NCI-H2227 treated with DMSO at 0.1 percent for 48 hours (cell line): ENCODE data around the gene ESYT2.
"Not testable (repeated sequence)": the region's sequence is repeated elsewhere in the genome, so short reads cannot be mapped to it uniquely, and the experiment has no call there.

Experiments used
- DNase-seq: peaks from one replicate; lab custom pipeline; 2025; lab: John Stamatoyannopoulos, UW

Gene ESYT2

DNA sequence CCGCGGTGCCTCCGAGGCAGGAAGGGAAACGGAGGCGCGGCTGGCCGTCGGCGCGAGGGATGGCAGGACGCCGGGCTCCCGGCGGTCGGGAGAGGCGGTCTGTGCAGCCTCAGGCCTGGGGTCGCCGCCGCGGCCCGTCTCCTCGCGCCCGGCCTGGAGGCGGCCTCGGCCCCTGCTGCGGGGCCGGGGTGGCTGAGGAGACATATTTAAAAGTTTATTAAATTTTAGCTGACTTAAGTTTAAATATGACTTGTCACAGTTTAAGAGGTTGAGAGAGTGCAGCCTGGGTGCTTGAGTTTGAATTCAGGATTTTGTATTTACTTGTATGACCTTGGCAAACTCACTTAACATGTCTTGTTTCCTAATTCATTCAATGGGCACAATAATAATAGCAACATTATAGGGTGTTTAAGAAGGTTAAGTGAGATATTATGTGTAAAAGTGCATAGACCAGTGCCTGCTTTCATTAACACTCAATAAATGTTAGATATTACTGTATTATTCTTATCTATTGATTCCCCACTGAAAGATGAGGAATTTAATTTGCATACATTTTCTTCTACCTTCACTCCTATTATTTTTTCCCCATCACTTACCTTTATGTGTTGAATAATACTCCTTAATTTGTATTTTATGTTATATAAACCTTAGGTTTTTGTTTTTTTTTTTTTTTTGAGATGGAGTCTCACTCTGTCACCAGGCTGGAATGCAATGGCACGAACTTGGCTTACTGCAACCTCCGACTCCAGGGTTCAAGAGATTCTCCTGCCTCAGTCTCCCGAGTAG is 27.8 kb upstream of the ESYT2 start:
- DNase-seq, result no peak

DNA sequence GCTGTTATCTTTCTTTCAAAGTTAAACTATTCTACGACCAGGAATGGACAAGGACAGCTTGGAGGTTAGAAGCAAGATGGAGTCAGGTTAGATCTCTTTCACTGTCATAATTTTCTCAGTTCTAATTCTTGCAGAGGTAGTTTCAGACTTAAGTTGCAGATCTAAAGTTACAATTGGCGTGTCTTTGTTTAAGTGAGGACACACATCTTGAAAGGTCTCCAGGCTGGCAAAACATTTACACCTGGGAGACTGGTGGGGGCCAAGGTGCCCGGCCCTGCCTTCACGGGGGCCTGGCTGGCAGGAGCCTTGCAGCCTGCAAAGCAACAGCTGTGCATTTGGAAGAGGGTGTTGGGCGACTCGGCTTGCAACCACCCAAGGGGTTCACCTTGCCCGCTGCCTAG is 25.4 kb upstream of the ESYT2 start:
- DNase-seq, result no peak

DNA sequence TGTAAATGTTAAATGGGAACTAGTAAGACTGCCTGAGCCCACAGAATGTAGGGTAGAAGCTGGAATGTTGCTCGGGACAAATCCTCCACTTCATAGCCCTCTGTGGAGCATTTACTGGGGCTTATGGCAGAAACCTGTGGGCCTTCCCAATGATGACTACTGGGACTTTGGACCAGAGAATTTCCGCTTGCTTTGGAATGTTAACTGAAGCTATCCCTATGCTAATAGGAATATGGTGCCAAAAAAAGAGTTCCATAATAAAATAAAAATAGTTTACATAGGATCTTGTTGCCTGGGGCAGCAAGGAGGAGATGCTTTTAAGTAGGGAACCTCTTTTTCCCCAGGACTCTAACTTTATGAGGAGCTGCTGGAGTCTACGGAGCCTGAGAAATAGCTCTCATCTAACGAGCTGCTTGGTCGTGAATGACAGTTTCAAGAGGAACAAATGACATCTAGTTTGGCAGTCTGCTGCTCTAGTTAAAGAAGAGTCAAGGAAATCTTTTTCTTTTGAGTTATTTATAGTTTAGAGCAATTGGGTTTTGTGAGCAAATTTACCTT is 21.3 kb upstream of the ESYT2 start:
- DNase-seq, result no peak

GRCh38 chr7:158849768-158850544 is 20.6 kb upstream of the ESYT2 start:
- no peak for DNase-seq

DNA sequence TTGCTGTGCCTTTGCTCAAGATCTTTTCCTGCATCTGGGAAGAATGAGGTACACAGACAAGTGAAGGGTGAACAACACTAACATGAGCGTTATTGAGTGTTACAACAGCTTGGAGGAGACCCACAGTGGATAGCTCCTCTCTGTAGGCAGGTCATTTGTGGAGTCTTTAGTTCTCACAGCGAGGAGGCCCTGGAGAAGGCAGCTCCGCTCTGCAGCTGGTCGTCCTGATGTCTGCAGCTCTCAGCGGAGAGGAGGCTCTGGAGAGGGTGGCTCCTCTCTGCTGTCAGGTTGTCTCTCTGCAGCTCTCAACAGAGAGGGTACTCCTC is 20.1 kb upstream of the ESYT2 start:
- no peak for DNase-seq

- DNase-seq, result no peak
Measured at GRCh38 chr7:158847451-158847866, 18.1 kb upstream of the ESYT2 start.

DNA sequence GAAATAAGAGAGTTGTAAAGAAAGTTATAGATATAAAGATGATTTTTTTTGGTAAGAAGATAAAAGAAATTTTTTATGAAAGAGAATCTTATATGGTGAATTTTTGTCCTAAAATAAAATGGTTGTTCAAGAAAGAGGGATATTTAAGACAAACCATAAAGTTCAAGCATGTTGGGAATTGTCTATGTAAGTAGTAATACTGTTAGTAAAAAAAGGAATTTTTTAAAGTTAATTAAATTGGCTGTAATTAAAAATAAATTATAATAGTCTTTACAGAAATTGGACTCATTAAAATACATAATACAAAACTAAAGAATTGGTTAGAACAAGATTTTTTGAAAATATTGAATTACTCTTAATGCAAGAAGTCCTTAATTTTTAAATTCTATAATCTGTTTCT is 17.0 kb upstream of the ESYT2 start:
- DNase-seq, result no peak

DNA sequence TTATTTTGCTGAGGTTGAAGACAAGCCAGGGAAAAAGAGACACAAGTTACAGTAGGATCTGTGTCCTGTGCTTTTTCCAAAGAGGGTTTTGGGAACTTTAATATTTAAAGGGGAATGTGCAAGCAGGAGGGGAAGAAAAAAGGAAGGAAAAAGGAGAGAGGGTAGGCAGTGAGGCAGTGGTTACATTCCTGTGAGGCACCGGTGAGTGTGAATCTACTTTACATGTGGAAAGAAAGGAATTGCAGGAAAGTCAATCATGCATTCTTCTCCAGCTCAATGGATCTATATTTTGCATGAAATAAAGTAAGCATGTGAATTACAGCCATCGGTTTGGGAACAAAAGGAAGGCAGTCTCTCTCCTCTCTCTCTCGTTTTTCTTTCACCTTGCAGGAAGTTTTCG is 14.5 kb upstream of the ESYT2 start:
- no peak for DNase-seq

- no peak for DNase-seq
Measured at GRCh38 chr7:158842486-158842885, 13.2 kb upstream of the ESYT2 start.

GRCh38 chr7:158840604-158841003 is 11.3 kb upstream of the ESYT2 start:
- no peak for DNase-seq

- DNase-seq, result not testable (repeated sequence)
Measured at GRCh38 chr7:158839177-158839576, 9.9 kb upstream of the ESYT2 start.

GRCh38 chr7:158837790-158838637 is 8.7 kb upstream of the ESYT2 start:
- DNase-seq, result no peak

DNA sequence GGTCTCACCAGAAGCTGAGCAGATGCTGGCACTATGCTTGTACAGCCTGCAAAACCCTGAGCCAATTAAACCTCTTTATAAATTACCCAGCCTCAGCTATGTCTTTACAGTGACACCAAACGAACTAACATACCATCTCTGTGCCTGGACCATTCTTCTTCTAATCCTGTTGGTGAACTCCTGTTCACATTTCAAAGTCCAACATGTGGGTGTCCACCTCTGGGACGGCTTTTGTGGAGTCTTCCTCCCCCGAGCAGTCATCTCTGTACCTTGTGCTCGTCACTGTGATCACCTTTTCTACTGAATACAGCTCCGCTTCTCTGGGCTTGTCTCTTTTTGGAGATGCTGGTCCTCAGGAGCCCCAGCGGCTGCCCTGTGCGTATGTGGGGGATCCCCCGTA is 7.4 kb upstream of the ESYT2 start:
- no peak for DNase-seq

- no peak for DNase-seq
Measured at GRCh38 chr7:158834878-158835784, 5.8 kb upstream of the ESYT2 start.

GRCh38 chr7:158832994-158833393 is 3.7 kb upstream of the ESYT2 start:
- DNase-seq, result no peak

- DNase-seq, result peak; percentile 38
Measured at GRCh38 chr7:158831738-158832091, 2.4 kb upstream of the ESYT2 start.

- DNase-seq, result no peak
Measured at GRCh38 chr7:158830211-158830723, 958 bp upstream of the ESYT2 start.

DNA sequence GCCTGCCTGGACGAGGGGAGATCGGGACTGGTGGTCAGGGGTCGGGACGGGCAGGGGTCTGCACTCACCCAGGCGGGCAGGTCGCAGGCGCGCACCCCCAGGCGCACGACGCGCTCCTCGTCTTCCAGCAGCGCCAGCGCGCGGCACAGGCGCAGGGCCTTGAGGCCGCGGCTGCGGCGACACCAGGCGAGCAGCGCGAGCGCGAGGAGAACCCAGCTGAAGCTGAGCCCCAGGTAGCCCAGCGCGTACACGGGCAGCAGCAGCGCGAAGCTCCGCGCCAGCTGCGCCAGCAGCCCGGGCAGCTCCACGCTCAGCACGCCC is 328 bp downstream of the ESYT2 start:
- DNase-seq, result peak; percentile 70

DNA sequence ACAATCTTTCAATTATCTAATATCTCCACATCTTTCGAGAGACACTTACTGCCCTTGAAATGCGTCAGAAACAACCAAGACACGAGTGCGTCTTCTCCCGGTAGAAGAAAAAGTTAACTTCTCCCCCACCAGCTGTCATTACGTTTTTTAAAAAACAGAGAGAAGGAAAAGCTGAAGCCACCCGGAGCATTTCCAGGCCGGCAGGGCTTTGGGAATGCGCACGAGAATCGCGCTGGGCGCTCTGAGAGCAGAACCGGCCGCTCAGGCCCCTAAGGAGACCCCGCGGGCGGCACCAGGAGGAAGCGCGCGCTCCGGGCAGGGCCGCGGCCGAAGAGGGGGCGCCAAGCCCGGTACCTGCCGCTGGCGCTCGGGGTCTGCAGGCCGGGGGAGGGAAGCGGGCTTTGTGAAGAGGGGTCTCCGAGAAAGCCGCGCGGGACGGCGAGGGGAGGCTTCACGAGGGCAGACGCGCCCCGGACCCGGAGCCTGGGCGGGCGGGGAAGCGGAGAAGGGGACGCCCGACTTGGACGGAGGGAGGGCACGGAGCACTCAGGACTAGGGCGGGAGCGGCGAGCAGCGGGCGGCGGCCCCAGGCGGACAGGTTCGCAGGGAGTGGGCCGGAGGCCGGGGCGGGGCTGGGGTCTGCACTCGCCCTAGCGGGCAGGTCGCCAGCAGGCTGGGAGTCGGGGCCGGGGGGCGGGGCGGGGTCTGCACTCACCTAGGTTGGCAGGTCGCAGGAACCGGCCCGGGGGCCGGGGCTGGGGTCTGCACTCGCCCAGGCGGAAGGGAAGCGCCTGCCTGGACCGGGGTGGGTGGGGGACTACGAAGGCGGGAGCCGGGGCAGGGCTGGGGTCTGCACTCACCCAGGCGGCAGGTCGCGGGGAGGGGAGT is 932 bp downstream of the ESYT2 start:
- no peak for DNase-seq

GRCh38 chr7:158827411-158828132 is 1.7 kb downstream of the ESYT2 start:
- DNase-seq, result no peak
